Neutrophil (primary cell): ENCODE measurements around the gene CD247.

Experiments used
- H3K27ac ChIP-seq: fragments of 200-600 bp; sonication (generic); 2 replicates; pipeline ENCODE4 v1.5.1; 2016; ENCODE audit warnings: mild to moderate bottlenecking, moderate library complexity
- H3K27me3 ChIP-seq: fragments of 200-600 bp; sonication (generic); 2 replicates; pipeline ENCODE4 v1.6.0; 2016; ENCODE audit warnings: mild to moderate bottlenecking
- H3K36me3 ChIP-seq: fragments of 200-600 bp; sonication (generic); 2 replicates; pipeline ENCODE4 v1.5.1; 2017
- H3K4me1 ChIP-seq, 2 experiments: fragments of 200-600 bp in 1 of 2; sonication (generic) in 1 of 2; 1 replicate in 1 of 2; 2 replicates in 1 of 2; pipeline versions ENCODE4 v1.5.1 to v1.6.1; 2013 to 2016; ENCODE audit warnings: low read depth in 1 of 2, low read length in 1 of 2, mild to moderate bottlenecking in 1 of 2, moderate library complexity in 1 of 2; ENCODE audit not compliant: control insufficient read depth in 1 of 2, insufficient read depth in 1 of 2
- H3K4me3 ChIP-seq, 2 experiments: fragments of 200-600 bp in 1 of 2; sonication (generic) in 1 of 2; 1 replicate in 1 of 2; 2 replicates in 1 of 2; pipeline ENCODE4 v1.5.1; 2013 to 2016; ENCODE audit warnings: low read depth in 1 of 2, low read length in 1 of 2, mild to moderate bottlenecking in 1 of 2, moderate library complexity in 1 of 2
- H3K9me3 ChIP-seq: fragments of 200-600 bp; sonication (generic); 2 replicates; pipeline ENCODE4 v1.5.1; 2016
- CTCF ChIP-seq: fragments of 200-600 bp; sonication (generic); IDR thresholded peaks from 2 replicates; pipeline ENCODE4 v1.5.1; 2016; ENCODE audit warnings: antibody characterized with exemption

Gene CD247

GRCh38 chr1:167463080-167463479, 55.2 kb downstream of the CD247 start:
- H3K27ac ChIP-seq = no peak overlapping the region

GRCh38 chr1:167462341-167462740, 56.0 kb downstream of the CD247 start:
- no peaks in the 10 kb centered on the region for H3K4me1 ChIP-seq
- no peaks in the 10 kb centered on the region for H3K36me3 ChIP-seq
- peaks cover 10% of the 10 kb centered on the region for H3K27me3 ChIP-seq
- H3K9me3 ChIP-seq = no peaks in the 10 kb centered on the region
- no peak overlapping the region for H3K4me3 ChIP-seq
- no peak overlapping the region for H3K27ac ChIP-seq
- TF ChIP-seq CTCF = no peak

More at GRCh38 chr1:167463080-167463479, 55.2 kb downstream of the CD247 start:
- Histone ChIP-seq H3K4me3 (no peak overlapping the region), H3K27me3 (peaks cover 3% of the 10 kb centered on the region), H3K9me3 (no peaks in the 10 kb centered on the region), H3K36me3 (no peaks in the 10 kb centered on the region), H3K4me1 (no peaks in the 10 kb centered on the region)
- TF ChIP-seq CTCF = no peak

GRCh38 chr1:167460836-167461235, 57.5 kb downstream of the CD247 start:
- Histone ChIP-seq H3K27me3 (peaks cover 25% of the 10 kb centered on the region), H3K4me1 (peaks cover 3 to 8% of the 10 kb centered on the region in 2 experiments), H3K9me3 (no peaks in the 10 kb centered on the region), H3K4me3 (no peak overlapping the region), H3K36me3 (no peaks in the 10 kb centered on the region), H3K27ac (no peak overlapping the region)
- TF ChIP-seq CTCF = no peak

- H3K27ac ChIP-seq = no peak overlapping the region
- peaks cover 53% of the 10 kb centered on the region for H3K27me3 ChIP-seq
- H3K9me3 ChIP-seq = no peaks in the 10 kb centered on the region
- peaks cover 16 to 19% of the 10 kb centered on the region in 2 experiments for H3K4me1 ChIP-seq
- H3K4me3 ChIP-seq = no peak overlapping the region
- no peaks in the 10 kb centered on the region for H3K36me3 ChIP-seq
- no peak for TF ChIP-seq CTCF
Observed at GRCh38 chr1:167457936-167458584, 60.3 kb downstream of the CD247 start.

- Histone ChIP-seq H3K27ac (no peak overlapping the region), H3K36me3 (no peaks in the 10 kb centered on the region), H3K4me3 (no peak overlapping the region), H3K4me1 (peaks cover 16 to 19% of the 10 kb centered on the region in 2 experiments), H3K9me3 (no peaks in the 10 kb centered on the region), H3K27me3 (peaks cover 55% of the 10 kb centered on the region)
- TF ChIP-seq CTCF = no peak
Observed at GRCh38 chr1:167456926-167457325, 61.4 kb downstream of the CD247 start.
